ENCODE results near the gene SLITRK4.
A peak's percentile ranks its signal among the peaks of the same experiment; 100 is the strongest.

SLITRK4 gene, protein sequence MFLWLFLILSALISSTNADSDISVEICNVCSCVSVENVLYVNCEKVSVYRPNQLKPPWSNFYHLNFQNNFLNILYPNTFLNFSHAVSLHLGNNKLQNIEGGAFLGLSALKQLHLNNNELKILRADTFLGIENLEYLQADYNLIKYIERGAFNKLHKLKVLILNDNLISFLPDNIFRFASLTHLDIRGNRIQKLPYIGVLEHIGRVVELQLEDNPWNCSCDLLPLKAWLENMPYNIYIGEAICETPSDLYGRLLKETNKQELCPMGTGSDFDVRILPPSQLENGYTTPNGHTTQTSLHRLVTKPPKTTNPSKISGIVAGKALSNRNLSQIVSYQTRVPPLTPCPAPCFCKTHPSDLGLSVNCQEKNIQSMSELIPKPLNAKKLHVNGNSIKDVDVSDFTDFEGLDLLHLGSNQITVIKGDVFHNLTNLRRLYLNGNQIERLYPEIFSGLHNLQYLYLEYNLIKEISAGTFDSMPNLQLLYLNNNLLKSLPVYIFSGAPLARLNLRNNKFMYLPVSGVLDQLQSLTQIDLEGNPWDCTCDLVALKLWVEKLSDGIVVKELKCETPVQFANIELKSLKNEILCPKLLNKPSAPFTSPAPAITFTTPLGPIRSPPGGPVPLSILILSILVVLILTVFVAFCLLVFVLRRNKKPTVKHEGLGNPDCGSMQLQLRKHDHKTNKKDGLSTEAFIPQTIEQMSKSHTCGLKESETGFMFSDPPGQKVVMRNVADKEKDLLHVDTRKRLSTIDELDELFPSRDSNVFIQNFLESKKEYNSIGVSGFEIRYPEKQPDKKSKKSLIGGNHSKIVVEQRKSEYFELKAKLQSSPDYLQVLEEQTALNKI

DNA sequence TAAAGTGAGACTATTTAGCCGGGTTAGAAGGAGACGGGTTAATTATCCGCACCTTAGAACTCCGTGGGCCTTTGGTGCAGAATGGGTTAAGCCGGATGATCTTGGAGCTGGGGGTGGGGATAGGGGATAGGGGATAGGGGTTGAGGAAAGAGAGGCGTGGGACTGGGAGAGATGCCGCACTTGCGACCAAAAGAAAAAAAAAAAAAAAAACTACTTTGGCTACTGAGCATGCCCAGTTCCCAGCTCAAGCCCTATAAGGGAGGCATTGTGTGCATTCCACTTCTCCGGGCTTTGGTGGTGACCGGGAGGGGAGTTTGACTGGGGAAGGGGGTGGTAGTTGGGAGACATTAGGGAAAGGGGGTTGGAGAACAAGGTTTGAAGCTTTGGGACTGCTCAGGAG is at the start of gene SLITRK4:
TSS of gene SLITRK4 (minus strand) at position 187 of the 400 bp plus-strand sequence. CDS start 4,993 bp downstream, outside the sequence.
- no peak for DNase-seq

GRCh38 chrX:143683486-143683885 is 47.6 kb upstream of the SLITRK4 start:
- DNase-seq = no peak

GRCh38 chrX:143674926-143675325 is 39.0 kb upstream of the SLITRK4 start:
- DNase-seq = no peak

- DNase-seq = peak; percentile 24 to 35
These were observed 33.5 kb upstream of the SLITRK4 start for GRCh38 chrX:143669395-143669794.

DNA sequence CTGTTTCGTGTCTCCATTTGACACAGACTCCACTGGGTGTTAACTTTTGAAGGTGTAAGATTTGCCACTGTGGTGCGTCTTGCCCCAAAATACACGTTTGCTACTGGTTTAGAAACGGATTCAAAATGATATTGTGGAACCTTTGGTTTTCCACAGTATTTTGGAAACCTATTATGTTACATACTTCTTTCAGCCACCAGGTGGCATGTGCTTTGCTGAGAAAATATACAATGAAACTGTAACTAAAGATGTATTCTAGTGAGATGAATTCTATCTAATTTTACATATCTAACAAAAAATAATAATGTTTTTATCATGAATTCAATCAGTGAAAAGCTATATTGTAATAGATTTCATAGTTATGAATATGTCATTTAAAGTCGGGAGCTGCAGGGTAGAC is 28.4 kb upstream of the SLITRK4 start:
- peak; percentile 5 to 11 for DNase-seq

DNA sequence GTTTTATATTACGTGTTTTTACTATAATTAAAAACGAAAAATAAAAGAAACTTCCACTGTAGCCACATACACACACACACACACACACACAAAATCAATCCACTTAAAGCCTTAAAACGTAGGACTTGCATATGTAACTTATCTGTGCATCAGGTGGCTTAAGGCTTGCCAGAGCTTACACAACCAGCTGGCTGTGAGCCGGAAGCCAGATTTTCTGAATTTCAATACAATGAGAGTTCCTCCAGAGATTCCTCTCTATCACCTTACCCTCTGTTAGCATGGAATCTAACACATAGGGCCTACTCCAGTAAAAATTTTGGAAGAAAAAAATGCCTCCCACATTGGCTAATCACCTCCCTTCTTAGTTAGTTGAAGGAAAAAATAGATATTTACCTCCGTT is 27.9 kb upstream of the SLITRK4 start:
- DNase-seq = no peak

DNA sequence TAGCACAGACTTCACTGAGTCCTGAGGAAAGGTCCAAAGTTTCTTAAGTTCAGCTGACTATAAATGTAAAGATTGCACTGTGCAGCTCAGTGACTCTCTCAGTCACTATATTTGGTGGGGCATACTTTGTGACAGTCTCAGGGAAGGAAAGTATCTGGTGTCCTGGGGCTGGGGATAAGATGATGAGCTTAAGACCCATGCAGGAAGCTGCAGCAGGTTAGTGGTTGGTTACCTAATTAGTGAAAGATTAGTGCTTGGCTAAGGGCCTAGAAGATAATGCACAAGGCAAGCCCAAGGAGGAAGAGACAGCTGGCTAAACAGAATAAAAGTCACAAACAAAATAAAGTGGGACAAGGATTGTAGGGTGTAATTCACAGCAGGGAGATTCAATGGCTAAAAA is 25.4 kb upstream of the SLITRK4 start:
- DNase-seq = no peak

GRCh38 chrX:143648705-143649104 is 12.8 kb upstream of the SLITRK4 start:
- DNase-seq = peak; percentile 31 to 39

DNA sequence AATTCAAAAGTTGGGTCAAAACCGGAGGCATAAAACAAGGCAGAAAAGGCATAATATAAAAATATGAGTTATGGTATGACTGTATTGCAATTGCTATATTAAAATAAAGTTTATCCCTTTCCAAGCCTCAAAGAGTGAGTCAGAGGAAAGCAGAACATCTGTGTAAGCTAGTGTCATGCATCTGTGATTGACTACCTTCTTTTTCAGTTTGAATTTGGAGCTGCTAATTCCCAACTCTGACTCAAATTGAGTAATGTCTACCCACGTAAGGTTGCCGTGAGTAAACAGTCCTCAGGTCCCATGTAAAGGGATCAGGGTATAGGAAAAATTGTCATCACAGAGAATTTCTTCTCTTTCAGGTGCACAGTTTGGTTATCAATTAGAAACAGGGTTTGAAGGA is 6.5 kb upstream of the SLITRK4 start:
- DNase-seq = no peak

- no peak for DNase-seq
These were observed 930 bp upstream of the SLITRK4 start for GRCh38 chrX:143636831-143637230.

DNA sequence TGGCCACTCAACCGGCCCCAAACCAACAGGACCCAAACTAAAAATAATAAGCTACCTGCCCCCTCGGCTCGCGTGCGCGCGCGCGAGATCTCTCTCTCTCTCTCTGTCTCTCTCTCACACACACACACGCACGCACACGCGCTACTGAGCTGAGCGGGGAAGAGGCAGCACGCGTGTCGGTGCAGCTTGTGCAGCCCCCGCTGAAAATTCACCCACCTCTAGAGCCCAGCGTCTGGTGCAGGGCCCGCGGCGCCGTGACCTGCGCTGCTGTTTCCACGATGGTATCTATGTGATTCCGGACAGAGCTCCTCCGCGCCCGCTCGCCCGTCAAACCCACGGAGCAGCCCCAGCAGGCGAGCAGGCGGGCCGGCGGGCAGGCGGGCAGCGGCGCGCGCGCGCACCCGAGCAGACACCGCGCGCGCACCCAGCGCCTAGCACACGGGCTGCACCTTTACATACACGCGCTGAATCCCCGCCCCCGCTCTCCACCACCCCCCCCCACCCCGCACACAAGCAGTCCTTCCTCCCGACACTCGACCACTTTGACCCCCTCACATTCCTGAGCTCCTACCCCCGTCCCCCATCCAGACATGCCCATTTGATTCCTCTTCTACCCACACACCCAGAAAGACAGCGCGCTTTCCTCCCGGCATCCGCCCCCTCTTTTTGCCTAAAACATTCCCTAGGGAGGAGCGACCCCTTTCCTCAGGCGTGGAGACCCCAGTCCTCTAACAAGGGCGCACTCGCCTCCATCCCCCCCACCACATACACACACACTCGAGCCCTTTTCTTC is 1.0 kb downstream of the SLITRK4 start:
- no peak for DNase-seq

DNA sequence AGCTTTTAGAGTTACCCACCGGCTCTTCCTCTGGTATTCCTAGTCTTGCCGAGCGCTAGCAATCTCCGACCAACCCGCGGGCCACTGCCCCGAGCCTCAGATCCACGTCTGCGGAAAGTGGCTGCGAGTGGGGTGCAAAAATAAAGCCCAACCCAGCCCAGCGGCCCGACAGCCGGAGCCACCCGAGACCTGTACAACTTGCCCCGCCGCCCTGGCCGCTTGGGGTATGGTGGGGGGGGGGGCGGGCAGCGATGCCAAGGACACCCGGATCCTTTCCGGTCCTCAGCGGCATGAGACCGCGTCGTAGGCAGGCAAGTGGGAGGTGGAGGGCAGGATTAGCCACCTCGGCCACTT is 1.6 kb downstream of the SLITRK4 start:
- DNase-seq = no peak

GRCh38 chrX:143633461-143634308 is 2.2 kb downstream of the SLITRK4 start:
- no peak for DNase-seq

GRCh38 chrX:143632625-143633410 is 3.1 kb downstream of the SLITRK4 start:
- DNase-seq = peak; percentile 49 to 53

DNA sequence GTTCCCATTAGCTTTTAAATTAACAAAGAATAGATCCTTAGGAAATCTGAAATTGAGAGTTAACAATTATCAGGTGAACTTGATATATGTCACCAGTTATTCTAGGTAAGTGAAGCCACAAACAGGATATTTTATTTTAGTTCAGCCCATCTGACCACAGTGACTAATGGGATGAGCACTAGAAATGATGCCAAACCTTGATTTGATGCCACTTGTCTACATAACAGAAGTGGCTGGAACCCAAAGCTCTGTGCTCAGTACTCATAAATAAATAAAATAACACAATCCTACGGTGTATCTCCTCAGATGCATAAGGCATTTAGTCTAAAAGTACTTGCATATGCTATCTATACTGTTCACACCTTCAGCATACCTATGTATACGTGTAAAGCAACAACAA is 12.2 kb downstream of the SLITRK4 start:
- DNase-seq = no peak

GRCh38 chrX:143621276-143621675 is 14.6 kb downstream of the SLITRK4 start:
- DNase-seq = no peak

DNA sequence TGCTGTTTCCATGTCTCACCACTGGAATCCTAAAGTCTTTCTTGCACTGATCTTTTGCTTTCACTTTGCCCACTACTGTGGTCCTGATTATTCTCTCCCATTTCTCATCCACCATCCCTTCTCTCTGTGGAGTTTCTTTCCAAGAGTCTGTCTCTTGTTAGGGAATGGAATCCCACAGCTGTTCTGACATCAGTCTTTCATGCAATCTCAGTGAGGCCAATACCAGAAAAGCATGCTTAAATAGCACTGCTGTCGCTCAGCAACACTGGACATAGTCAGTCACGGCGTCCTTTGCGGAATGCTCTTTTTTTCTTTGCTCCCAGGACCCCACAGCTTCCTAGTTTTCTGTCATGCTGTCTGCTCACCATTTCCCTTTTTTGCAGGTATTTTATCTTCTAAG is 20.1 kb downstream of the SLITRK4 start:
- DNase-seq = no peak

DNA sequence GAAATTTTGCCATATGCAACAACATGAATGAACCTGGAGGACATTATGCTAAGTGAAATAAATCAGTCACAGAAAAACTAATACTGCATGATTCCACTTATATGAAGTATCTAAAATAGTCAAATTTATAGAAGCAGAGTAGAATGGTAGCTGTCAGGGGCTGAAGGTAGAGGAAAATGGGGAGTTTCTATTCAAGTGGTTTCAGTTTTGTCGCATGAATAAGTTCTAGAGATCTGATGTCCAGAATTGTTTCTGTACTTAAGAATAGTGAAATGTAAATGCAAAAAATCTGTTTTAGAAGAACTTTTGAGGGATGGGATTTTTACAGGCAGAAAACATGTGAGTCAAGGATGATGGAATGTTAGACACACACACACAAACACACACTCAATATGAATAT is 34.1 kb downstream of the SLITRK4 start:
- no peak for DNase-seq

GRCh38 chrX:143581240-143581639 is 54.7 kb downstream of the SLITRK4 start:
- DNase-seq = no peak

DNA sequence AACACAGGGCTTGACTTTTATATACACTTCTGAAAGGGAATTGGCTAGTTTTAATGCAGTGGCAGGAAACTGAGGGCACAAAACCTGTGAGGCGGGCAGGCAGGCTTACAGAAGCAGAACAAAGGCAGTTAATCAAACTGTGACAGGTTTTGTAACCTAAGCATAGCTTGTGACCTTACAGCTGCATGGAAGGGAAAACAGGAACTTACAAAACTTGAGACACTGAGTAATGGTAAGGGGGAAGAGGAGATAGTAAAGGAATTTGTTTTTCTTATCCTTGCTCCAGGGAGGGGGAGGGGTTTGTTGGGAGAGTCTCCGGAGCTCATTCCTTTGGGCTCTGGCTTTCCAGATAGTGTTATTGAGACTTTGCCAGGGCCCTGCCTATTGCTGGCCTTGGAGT is 55.6 kb downstream of the SLITRK4 start:
- DNase-seq = peak; percentile 54 to 67

Measured in Kasumi-1 (cell line).